Lower lobe of right lung (tissue), 2 donors: ENCODE measurements around the gene KIAA1217. TPM values are rescaled to one million over a fixed set of nuclear protein-coding genes. Genes with fewer than 3 reads are reported as not detected.
A peak's percentile ranks its signal among the peaks of the same experiment; 100 is the strongest.

ENCODE experiments used
- ATAC-seq, 2 donors: fragments of 200-7000 bp; cut with Tn5 transposase; one replicate each; pipeline ENCODE4 v1.9.1; 2020 to 2022; ENCODE audit warnings: mild to moderate bottlenecking in 2 of 2, moderate library complexity in 2 of 2
- DNase-seq: peaks from one replicate; pipeline ENCODE4 v3.0.0-alpha.2; 2020
- H3K27ac ChIP-seq: fragments of 200-600 bp; one replicate; pipeline ENCODE4 v1.8.0; 2022
- H3K27me3 ChIP-seq: fragments of 200-600 bp; one replicate; pipeline ENCODE4 v1.8.0; 2022; ENCODE audit warnings: low read depth
- H3K36me3 ChIP-seq: fragments of 200-600 bp; one replicate; pipeline ENCODE4 v1.8.0; 2022; ENCODE audit warnings: mild to moderate bottlenecking
- H3K4me1 ChIP-seq: fragments of 200-600 bp; one replicate; pipeline ENCODE4 v1.8.0; 2022
- H3K4me3 ChIP-seq: fragments of 200-600 bp; one replicate; pipeline ENCODE4 v1.8.0; 2022; ENCODE audit warnings: mild to moderate bottlenecking
- H3K9me3 ChIP-seq: fragments of 200-600 bp; one replicate; pipeline ENCODE4 v1.8.0; 2022
- CTCF ChIP-seq: fragments of 200-600 bp; IDR thresholded peaks from one replicate; pipeline ENCODE4 v1.8.0; 2022; ENCODE audit warnings: antibody characterized with exemption, mild to moderate bottlenecking
- intact Hi-C: fragments of 100-400 bp; cut with DNase I; formaldehyde crosslinking; loops from one replicate; pipeline ENCODE4 v1.11.0; 2022
- total RNA-seq: library from RNA; stranded (reverse); fragmentation: NEBNext Ultra II Directional; extraction: Animal tissue kit (Norgen Biotek cat#: 25700); gene quantifications from one replicate; pipeline ENCODE4 v1.2.1, GENCODE V29; 2021
- donor health status: DM: no; HTN: yes; CAD: no; lungs with severe emphysema.

KIAA1217 gene
- total RNA-seq, 1 donor from 2014 or later: 37.2 TPM

GRCh38 chr10:24384954-24385353 lies 176.0 kb downstream of the KIAA1217 start:
- Histone ChIP-seq H3K4me3 (no peak overlapping the region), H3K36me3 (no peaks in the 10 kb centered on the region), H3K27me3 (no peaks in the 10 kb centered on the region), H3K4me1 (peaks cover 10% of the 10 kb centered on the region), H3K9me3 (no peaks in the 10 kb centered on the region), H3K27ac (no peak overlapping the region)
- ATAC-seq (peak in 1 of 2 donors; percentile 48), DNase-seq (no peak)
- TF ChIP-seq CTCF: no peak
- intact Hi-C loops: no loop called here

GRCh38 chr10:24385776-24386175 lies 176.8 kb downstream of the KIAA1217 start:
- intact Hi-C loops: no loop called here
- H3K36me3 ChIP-seq: no peaks in the 10 kb centered on the region
- no peaks in the 10 kb centered on the region for H3K9me3 ChIP-seq
- H3K4me1 ChIP-seq: peaks cover 10% of the 10 kb centered on the region
- TF ChIP-seq CTCF: no peak
- no peak for DNase-seq
- H3K27ac ChIP-seq: no peak overlapping the region
- ATAC-seq: no peak
- no peak overlapping the region for H3K4me3 ChIP-seq
- no peaks in the 10 kb centered on the region for H3K27me3 ChIP-seq

GRCh38 chr10:24390146-24390700 lies 181.3 kb downstream of the KIAA1217 start:
- H3K27ac ChIP-seq: no peak overlapping the region
- H3K4me3 ChIP-seq: no peak overlapping the region
- no peak for ATAC-seq
- no peak for TF ChIP-seq CTCF
- no peak for DNase-seq
- no peaks in the 10 kb centered on the region for H3K36me3 ChIP-seq
- H3K4me1 ChIP-seq: no peaks in the 10 kb centered on the region
- intact Hi-C loops: no loop called here
- H3K27me3 ChIP-seq: no peaks in the 10 kb centered on the region
- no peaks in the 10 kb centered on the region for H3K9me3 ChIP-seq

- DNase-seq: no peak
- Histone ChIP-seq H3K9me3 (no peaks in the 10 kb centered on the region), H3K27me3 (no peaks in the 10 kb centered on the region), H3K36me3 (no peaks in the 10 kb centered on the region), H3K27ac (no peak overlapping the region), H3K4me3 (no peak overlapping the region), H3K4me1 (no peaks in the 10 kb centered on the region)
- TF ChIP-seq CTCF: no peak
- ATAC-seq: no peak
- intact Hi-C loops: no loop called here
Measured at GRCh38 chr10:24390746-24391145, 181.8 kb downstream of the KIAA1217 start.

- no peaks in the 10 kb centered on the region for H3K9me3 ChIP-seq
- ATAC-seq (no peak), DNase-seq (no peak)
- intact Hi-C loops: no loop called here
- H3K4me1 ChIP-seq: no peaks in the 10 kb centered on the region
- no peaks in the 10 kb centered on the region for H3K27me3 ChIP-seq
- H3K36me3 ChIP-seq: no peaks in the 10 kb centered on the region
- H3K4me3 ChIP-seq: no peak overlapping the region
- H3K27ac ChIP-seq: no peak overlapping the region
- TF ChIP-seq CTCF: no peak
Measured at GRCh38 chr10:24393201-24393600, 184.3 kb downstream of the KIAA1217 start.
